Measurements from ENCODE around the gene ZC3H8.
"Not testable (repeated sequence)": the region's sequence is repeated elsewhere in the genome, so short reads cannot be mapped to it uniquely, and the experiment has no call there.

The ZC3H8 gene

DNA sequence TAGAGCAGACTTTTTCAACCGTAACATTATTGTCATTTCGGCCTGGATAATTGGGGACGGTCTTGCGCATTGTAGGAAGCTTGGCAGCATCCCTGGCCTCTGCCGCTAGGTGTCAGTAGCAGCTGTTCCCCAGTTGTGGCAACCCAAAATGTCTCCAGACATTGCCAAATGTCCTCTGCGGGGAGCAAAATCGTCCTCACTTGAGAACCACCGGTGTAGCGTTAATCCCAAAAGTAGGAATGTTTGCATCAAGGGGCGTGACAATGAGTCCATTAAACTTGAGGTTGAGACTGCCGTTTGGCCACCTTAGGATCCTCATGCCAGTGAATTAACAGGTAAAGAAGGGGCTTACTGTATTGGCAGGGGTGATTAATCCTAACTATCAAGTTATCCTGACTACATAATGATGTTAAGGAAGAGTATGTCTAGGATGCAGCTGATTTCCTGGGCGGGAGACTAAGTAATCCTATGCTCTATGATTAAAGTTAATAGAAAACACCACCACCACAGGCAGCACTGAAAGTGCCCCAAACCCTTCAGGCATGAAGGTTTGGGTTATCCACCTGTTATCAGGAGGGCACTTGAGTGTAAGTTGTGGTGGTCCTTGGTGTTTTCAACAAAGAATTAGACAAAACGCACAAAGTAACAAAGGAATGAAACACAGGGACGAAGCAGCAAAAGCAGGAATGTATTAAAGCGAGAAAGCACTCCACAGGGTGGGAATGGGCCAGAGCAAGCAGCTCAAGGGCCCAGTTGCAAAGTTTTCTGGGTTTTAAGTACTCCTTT lies 4.9 kb upstream of the ZC3H8 start:
- no peak for DNase-seq

GRCh38 chr2:112257575-112257974 lies 2.7 kb upstream of the ZC3H8 start:
- no peak for DNase-seq

- DNase-seq = no peak
Measured at GRCh38 chr2:112256654-112257053, 1.8 kb upstream of the ZC3H8 start.

GRCh38 chr2:112255875-112256274 lies 1.0 kb upstream of the ZC3H8 start:
- no peak for DNase-seq

DNA sequence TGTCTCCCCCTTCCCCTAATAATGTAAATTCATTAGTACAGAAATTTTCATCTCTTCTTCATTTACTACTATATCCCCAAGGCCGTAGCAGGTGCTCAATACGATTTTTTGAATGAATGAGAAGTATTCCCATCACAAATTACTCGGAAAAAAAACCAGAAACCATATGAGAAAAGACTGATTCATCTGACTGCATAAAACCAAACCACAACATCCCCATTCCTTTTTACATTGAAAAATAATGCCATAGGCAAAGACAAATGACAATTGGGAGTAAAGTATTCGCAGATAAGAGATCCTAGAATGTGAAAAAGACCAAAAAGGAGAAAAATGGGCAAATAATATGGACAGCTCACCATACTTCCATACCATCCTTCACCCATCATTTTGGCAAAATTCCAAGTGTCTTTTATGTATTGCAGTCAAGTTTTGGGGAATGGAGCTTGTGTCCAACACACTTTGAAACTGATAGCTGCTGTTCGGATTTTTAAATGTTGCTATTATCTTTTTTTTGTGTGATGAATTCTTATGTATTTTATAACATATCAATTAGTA lies 1.5 kb downstream of the ZC3H8 start:
- DNase-seq = no peak

DNA sequence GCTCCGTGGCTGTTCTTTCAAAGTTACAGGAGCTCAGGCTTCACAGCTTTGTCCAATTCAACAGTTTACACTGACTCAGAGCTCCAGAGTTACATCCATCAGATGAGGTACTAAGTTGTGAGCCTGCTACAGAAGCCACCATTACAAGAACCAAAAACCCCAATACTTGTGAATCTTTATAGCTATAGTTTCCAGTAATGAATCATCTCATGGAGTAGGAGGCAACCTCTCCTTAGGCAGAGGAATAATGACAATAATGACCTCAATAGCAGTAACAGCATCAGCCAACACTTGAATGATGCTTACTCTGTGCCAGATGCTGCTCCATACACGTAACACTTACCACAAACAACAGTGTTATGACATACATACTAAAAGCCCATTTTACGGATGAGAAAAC lies 3.6 kb downstream of the ZC3H8 start:
- DNase-seq = no peak

GRCh38 chr2:112244854-112245253 lies 10.0 kb downstream of the ZC3H8 start:
- no peak for DNase-seq

GRCh38 chr2:112243233-112243632 lies 11.6 kb downstream of the ZC3H8 start:
- DNase-seq = no peak

GRCh38 chr2:112242384-112242783 lies 12.5 kb downstream of the ZC3H8 start:
- DNase-seq = no peak

DNA sequence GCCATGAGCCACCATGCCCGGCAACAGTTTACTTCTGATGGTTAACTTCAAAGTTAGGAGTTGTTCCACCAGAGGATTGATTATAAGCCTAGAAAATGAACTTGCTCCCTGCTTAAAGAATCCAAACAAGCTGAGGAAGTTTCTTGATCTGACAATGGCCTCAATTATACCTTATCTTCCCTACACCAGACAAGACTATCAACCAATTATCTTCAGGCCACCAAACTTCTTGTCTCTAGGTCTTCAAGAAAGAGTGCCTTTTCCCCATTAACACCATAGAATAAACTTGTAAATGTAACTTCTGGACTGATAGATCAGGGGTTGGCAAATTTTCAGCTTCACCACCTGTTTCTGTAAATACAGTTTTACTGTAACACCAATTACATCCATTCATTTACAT lies 15.0 kb downstream of the ZC3H8 start:
- DNase-seq = no peak

DNA sequence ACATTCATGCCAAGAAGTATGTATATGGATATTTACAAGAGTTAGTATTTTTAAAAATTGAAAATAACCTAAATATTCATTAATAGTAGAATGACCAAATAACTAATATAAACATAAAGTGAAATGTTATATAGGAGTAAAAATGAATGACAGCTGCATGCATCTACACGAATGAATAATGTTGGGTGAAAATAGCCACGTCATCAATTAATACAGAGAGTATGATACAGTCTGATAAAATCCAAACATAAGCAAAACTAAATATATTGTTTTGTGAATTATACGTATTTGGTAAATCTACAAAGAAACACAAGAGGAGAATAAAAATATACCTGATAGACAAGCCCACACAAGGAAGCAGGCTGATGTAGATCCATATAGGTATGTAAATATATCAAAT lies 24.5 kb downstream of the ZC3H8 start:
- DNase-seq = no peak

DNA sequence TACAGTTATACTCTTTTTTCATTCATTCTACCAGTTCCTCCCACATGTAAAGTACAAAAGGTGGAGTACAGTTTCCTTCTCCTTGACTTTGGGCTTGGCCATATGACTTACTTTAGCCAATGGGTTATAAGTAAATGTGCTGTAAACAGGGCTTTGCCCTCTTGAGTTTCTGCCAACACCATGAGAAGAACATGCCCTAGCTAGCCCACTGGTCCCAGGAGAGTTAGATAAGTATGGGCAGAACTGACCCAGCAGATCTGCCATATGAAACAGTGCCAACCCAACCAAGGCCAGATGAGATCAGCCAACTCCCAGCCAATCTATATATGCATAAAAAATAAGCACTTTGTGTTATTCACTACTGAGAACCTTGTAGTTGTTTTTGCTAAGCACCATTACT lies 25.5 kb downstream of the ZC3H8 start:
- peak; percentile 24 for DNase-seq

- DNase-seq = no peak
Measured at GRCh38 chr2:112220831-112221230, 34.0 kb downstream of the ZC3H8 start.

DNA sequence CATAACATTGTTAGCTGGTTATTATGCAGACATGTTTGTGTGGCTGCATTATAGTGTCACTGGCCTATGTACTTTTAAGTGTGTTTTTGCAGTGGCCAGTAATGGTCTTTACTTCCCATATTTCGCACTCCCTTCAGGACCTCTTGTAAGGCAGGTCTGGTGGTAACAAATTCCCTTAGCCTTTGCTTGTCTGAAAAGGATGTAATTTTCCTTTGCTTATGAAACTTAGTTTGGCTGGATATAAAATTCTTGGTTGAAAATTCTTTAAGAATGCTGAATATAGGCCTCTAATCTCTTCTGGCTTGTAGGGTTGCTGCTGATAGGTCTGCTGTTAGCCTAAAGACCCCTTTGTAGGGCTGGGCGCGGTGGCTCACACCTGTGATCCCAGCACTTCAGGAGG lies 34.7 kb downstream of the ZC3H8 start:
- DNase-seq = no peak

DNA sequence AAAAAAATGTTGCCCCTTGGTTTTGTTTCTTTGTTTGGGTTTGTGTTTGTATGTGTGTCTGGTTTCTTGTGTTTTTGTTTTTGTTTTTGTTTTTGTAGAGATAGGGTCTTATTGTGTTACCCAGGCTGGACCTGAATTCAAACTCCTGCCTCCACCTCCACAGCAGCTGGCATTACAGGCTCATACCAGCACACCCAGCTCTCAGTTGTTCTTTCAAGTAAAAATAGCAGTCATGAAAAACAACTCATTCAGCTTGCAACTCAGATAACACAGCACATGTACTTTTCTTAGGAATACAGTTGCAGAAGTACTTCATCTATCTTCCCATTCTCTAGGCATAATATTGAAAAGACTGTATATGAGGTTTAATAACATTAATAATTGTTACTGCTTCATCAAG lies 37.0 kb downstream of the ZC3H8 start:
- DNase-seq = no peak

GRCh38 chr2:112216167-112216566 lies 38.7 kb downstream of the ZC3H8 start:
- no peak for DNase-seq

- DNase-seq = not testable (repeated sequence)
Measured at GRCh38 chr2:112207905-112208304, 46.9 kb downstream of the ZC3H8 start.

GRCh38 chr2:112204411-112204810 lies 50.4 kb downstream of the ZC3H8 start:
- no peak for DNase-seq

DNA sequence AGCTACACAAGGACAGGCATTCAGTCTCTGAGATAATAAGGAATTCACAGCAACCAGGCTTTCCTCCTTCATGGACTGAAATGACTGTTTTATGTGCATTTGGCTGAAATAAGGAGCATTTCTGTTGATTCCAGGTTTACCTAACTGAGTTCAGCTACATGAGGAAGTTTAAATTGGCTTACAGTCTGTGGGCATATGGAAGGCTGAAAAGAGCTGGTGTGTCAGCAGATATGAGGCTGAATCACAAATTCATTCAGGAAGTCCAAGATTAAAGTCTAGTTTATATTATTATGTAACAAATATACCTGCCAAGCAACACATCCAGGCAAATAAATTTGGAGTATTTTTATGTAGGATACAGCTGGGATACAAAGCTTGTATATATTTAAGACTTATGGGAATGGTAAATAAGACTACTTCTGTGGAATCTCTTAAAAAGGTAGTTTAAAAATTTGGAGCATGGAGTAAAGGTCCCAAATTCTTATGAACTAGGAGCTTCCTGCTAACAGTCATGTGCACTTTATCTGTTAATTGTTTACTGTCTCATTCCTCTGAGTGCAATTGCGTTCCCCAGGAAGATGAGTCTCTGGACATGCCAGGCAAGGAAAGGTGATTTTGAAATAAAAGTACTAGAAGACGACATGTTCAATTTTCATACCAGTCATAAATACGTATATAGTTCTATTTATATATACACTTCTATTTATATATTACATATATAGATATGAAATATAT lies 53.0 kb downstream of the ZC3H8 start:
- no peak for DNase-seq

- DNase-seq = no peak
Measured at GRCh38 chr2:112199188-112199587, 55.7 kb downstream of the ZC3H8 start.

GRCh38 chr2:112198780-112199179 lies 56.1 kb downstream of the ZC3H8 start:
- DNase-seq = no peak

GRCh38 chr2:112197868-112198267 lies 57.0 kb downstream of the ZC3H8 start:
- DNase-seq = no peak

DNA sequence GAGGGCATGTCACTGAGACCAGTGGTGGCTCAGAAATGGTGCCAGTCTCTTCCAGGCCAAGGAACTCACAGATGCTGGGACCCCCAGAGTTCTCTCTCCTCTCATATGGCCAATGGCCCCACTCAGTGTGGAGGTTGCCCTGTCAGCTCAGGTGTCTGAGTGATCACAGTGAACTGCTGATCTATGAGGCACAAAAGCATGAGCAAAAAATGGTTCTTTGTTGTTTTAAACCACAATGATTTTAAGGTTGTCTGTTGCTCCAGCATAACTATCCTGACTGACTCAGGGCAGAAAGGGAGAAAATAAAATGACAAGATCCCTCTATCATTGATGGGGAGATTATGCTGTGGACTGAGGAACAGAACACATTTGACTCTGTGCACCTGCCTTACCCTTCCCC lies 58.9 kb downstream of the ZC3H8 start:
- DNase-seq = no peak

GRCh38 chr2:112195167-112195766 lies 59.6 kb downstream of the ZC3H8 start:
- DNase-seq = no peak
